ENCODE measurements around the gene SHFL. TPM values are rescaled to one million over a fixed set of nuclear protein-coding genes. Genes with fewer than 3 reads are reported as not detected.

SHFL gene
- total and polyA plus RNA-seq, 2 experiments from 2014 or later = 2.2 to 7.8 TPM

DNA sequence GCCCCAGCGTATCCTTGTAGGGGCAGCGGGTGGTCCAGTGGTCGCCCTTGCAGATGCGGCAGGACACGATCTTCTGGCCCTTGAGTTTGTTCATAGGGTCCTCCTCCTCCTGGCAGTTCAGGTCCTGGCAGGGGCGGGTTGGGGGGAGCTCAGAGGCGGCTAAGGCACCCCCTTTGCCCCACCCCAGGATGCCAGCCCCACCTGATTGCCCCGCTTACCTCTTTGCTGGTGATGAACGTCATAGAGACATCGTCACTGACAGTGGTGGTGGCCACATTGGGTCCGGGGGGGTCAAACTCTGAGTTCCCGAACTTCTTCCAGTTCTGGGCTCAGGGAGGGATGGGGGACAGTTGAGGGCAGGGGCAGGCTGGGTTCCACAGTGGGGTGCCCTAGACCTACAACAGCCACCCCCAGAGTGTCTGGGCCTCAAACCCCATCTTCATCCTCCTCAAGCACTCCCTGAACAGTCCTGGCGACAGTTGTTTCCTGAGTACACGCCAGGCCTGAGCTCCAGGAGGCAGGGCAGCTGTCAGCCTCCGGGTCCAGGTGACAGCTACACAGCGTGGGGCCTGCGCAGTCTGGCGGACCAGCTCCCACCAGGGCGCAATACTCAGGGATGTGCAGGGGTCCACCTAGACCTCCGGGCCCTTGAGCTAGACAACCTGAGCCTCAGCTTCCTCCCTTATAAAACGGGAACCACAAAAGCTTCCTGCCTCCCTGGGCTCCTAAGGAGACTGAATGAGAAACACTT lies 30.9 kb downstream of the SHFL start:
- DNase-seq (ENCODE audit: low read depth in 1 of 2, low spot score in 1 of 2) = no peak
- Histone ChIP-seq H3K4me3 (no peak overlapping the region), H3K9me3 (ENCODE audit: low read depth) (no peaks in the 10 kb centered on the region), H3K36me3 (peaks cover 31% of the 10 kb centered on the region), H3K27ac (no peak overlapping the region), H3K27me3 (no peaks in the 10 kb centered on the region), H3K4me1 (ENCODE audit: low read depth) (peaks cover 6% of the 10 kb centered on the region)
- TF ChIP-seq, protein P1, sequence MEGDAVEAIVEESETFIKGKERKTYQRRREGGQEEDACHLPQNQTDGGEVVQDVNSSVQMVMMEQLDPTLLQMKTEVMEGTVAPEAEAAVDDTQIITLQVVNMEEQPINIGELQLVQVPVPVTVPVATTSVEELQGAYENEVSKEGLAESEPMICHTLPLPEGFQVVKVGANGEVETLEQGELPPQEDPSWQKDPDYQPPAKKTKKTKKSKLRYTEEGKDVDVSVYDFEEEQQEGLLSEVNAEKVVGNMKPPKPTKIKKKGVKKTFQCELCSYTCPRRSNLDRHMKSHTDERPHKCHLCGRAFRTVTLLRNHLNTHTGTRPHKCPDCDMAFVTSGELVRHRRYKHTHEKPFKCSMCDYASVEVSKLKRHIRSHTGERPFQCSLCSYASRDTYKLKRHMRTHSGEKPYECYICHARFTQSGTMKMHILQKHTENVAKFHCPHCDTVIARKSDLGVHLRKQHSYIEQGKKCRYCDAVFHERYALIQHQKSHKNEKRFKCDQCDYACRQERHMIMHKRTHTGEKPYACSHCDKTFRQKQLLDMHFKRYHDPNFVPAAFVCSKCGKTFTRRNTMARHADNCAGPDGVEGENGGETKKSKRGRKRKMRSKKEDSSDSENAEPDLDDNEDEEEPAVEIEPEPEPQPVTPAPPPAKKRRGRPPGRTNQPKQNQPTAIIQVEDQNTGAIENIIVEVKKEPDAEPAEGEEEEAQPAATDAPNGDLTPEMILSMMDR (IDR thresholded peaks at IDR 0.05; ENCODE audit: low read depth, low read length) = no peak

DNA sequence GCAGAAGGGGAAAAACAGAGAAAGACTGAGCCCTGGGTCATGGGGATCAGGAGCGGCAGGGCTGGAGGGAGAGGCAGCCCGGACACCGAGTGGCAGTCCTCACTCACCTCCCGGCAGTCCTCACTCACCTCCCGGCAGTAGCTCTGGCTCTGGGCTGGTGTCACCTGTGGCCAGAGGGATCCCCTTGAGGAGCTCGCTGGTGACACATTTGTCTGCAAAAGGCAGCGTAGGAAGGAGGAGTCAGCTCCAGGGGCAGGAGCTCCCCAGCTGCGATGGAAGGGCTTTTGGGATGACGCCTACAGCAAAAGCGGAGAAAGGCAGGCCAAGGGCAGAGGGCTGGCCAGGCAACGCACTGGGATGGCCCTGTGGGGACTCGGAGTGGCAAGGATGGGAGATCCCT lies 32.8 kb downstream of the SHFL start:
- Histone ChIP-seq H3K9me3 (ENCODE audit: low read depth) (no peaks in the 10 kb centered on the region), H3K36me3 (peaks cover 31% of the 10 kb centered on the region), H3K4me3 (peak overlapping the region; percentile 77), H3K27me3 (no peaks in the 10 kb centered on the region), H3K27ac (peak overlapping the region; percentile 82), H3K4me1 (ENCODE audit: low read depth) (peaks cover 6% of the 10 kb centered on the region)
- TF ChIP-seq, protein P1 (IDR thresholded peaks at IDR 0.05; ENCODE audit: low read depth, low read length) = no peak
- no peak for DNase-seq (ENCODE audit: low read depth in 1 of 2, low spot score in 1 of 2)

DNA sequence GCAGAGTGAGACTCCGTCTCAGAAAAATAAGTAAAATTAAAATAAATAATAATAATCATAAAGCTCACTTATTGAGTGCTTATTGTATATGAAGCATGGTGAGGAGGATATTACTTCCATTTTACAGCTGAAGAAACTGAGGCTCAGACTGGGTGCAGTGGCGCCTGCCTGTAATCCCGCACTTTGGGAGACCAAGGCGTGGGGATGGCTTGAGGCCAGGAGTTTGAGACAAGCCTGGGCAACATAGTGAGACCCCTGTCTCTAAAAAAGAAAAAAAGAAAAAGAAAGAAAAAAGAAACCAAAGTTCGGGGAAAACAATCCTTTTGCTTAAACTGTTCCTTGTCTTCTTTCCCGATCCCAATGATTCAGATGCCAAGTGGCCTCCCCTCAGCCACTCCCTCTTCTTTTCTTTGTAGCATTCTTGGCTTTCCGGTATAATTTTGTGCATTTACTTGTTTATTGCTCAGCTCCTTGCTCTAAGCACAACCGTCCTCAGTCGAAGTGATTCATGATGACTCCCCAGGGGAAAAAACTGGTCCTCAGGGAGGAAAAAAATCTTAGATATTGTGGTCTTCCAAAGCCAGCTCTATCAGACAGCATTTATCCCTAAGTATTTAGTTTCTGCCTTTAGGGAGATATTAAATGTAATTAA lies 34.5 kb downstream of the SHFL start:
- peak in 1 of 2 donors; percentile 80 for DNase-seq (ENCODE audit: low read depth in 1 of 2, low spot score in 1 of 2)
- Histone ChIP-seq H3K4me1 (ENCODE audit: low read depth) (peaks cover 6% of the 10 kb centered on the region), H3K36me3 (peaks cover 25% of the 10 kb centered on the region), H3K4me3 (no peak overlapping the region), H3K27ac (no peak overlapping the region), H3K27me3 (no peaks in the 10 kb centered on the region), H3K9me3 (ENCODE audit: low read depth) (no peaks in the 10 kb centered on the region)
- TF ChIP-seq, protein P1 (IDR thresholded peaks at IDR 0.05; ENCODE audit: low read depth, low read length) = no peak

DNA sequence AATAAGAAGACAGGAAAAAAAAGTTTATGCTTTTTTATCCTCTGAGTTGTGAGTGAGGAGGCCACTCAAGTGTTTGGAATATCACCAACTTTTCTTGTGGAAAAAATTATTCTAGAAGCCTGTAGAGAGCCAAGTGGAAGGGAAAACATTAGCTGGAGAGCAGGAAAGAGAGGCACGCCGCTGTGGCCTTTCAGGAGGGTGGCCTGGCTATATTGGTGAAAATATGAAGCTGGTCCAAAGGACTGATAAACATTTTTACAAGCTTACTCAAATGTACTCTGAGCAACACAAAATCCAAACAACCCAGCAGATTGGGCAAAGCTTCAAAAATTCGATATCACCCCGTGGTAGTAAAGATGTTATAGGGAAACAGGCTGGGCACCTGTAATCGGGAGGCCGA lies 35.9 kb downstream of the SHFL start:
- no peaks in the 10 kb centered on the region for H3K27me3 ChIP-seq
- TF ChIP-seq, protein P1 (IDR thresholded peaks at IDR 0.05; ENCODE audit: low read depth, low read length) = no peak
- H3K9me3 ChIP-seq (ENCODE audit: low read depth) = no peaks in the 10 kb centered on the region
- H3K36me3 ChIP-seq = peaks cover 12% of the 10 kb centered on the region
- H3K4me3 ChIP-seq = no peak overlapping the region
- H3K27ac ChIP-seq = no peak overlapping the region
- peaks cover 6% of the 10 kb centered on the region for H3K4me1 ChIP-seq (ENCODE audit: low read depth)
- peak in 1 of 2 donors; percentile 54 for DNase-seq (ENCODE audit: low read depth in 1 of 2, low spot score in 1 of 2)

DNA sequence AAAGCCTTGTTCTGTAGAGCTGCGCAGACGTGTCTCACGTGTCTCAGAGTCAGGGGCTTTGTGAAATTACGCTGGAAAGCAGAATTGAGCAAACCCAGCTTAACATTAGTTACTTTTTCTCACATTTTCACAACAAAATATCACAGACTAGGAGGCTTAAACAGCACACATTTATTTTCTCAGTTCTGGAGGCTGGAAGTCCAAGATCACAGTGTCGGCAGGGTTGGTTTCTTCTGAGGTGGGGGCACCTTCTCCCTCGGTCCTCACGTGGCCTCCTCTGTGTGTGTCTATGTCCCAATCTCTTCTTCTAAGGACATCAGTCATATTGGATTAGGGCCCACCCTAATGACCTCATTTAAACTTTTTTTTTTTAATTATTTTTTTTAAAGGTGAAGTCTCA lies 38.3 kb downstream of the SHFL start:
- Histone ChIP-seq H3K4me1 (ENCODE audit: low read depth) (no peaks in the 10 kb centered on the region), H3K27ac (no peak overlapping the region), H3K36me3 (no peaks in the 10 kb centered on the region), H3K27me3 (no peaks in the 10 kb centered on the region), H3K4me3 (no peak overlapping the region), H3K9me3 (ENCODE audit: low read depth) (no peaks in the 10 kb centered on the region)
- TF ChIP-seq, protein P1 (IDR thresholded peaks at IDR 0.05; ENCODE audit: low read depth, low read length) = no peak
- no peak for DNase-seq (ENCODE audit: low read depth in 1 of 2, low spot score in 1 of 2)
